Dendritic cell treated with granulocyte-macrophage colony-stimulating factor and Interleukin-4, amounts not matched to agents 40 ng/mL and 50 ng/mL, for 4 days (primary cell): ENCODE data around the gene TUNAR.

ENCODE experiments used
- H3K27ac Mint-ChIP-seq: one replicate; pipeline ENCODE4 v1.8.0; 2022; ENCODE audit warnings: mild to moderate bottlenecking, mixed read lengths
- H3K27me3 Mint-ChIP-seq: one replicate; pipeline ENCODE4 v1.8.0; 2022; ENCODE audit warnings: mild to moderate bottlenecking, mixed read lengths
- H3K36me3 Mint-ChIP-seq: one replicate; pipeline ENCODE4 v1.8.0; 2022; ENCODE audit warnings: low read depth, mixed read lengths
- H3K4me1 Mint-ChIP-seq: one replicate; pipeline ENCODE4 v1.8.0; 2022; ENCODE audit warnings: low read depth, mixed read lengths
- H3K4me3 Mint-ChIP-seq: one replicate; pipeline ENCODE4 v1.8.0; 2022; ENCODE audit warnings: mild to moderate bottlenecking, moderate library complexity, mixed read lengths
- H3K9me3 Mint-ChIP-seq: one replicate; pipeline ENCODE4 v1.8.0; 2022; ENCODE audit warnings: mixed read lengths
- intact Hi-C: fragments of 100-400 bp; cut with micrococcal nuclease; formaldehyde crosslinking; loops from one replicate; pipeline ENCODE4 v1.15.0; 2022

Gene TUNAR

DNA sequence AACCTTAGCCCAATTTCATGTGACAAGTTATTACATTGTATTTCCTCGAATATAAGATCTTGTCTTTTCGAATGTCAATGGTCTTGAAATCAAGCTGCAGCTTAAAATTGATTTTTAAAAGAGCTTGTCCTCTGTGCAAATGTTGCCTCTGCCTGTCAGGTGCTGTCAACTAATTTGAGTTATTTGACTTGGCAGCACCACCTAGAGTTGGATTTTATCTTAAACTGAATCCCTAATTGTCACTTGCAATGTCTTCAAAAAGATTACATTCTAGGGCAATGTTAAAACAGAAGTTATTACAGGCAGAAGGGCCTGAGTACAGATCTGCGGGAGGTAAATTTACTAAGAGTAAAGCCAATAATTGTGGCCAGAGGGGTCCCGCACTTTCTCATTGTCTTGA, 26.2 kb upstream of the TUNAR start:
- peaks cover 3% of the 10 kb centered on the region for H3K27me3 Mint-ChIP-seq
- no peaks in the 10 kb centered on the region for H3K36me3 Mint-ChIP-seq
- H3K4me1 Mint-ChIP-seq: no peaks in the 10 kb centered on the region
- intact Hi-C loops: no loop called here
- H3K9me3 Mint-ChIP-seq: no peaks in the 10 kb centered on the region
- H3K4me3 Mint-ChIP-seq: no peak overlapping the region
- H3K27ac Mint-ChIP-seq: no peak overlapping the region

GRCh38 chr14:95855606-95856005, 21.0 kb upstream of the TUNAR start:
- intact Hi-C loops: no loop called here
- no peak overlapping the region for H3K27ac Mint-ChIP-seq
- H3K4me3 Mint-ChIP-seq: no peak overlapping the region
- H3K4me1 Mint-ChIP-seq: no peaks in the 10 kb centered on the region
- no peaks in the 10 kb centered on the region for H3K27me3 Mint-ChIP-seq
- H3K9me3 Mint-ChIP-seq: no peaks in the 10 kb centered on the region
- H3K36me3 Mint-ChIP-seq: no peaks in the 10 kb centered on the region

DNA sequence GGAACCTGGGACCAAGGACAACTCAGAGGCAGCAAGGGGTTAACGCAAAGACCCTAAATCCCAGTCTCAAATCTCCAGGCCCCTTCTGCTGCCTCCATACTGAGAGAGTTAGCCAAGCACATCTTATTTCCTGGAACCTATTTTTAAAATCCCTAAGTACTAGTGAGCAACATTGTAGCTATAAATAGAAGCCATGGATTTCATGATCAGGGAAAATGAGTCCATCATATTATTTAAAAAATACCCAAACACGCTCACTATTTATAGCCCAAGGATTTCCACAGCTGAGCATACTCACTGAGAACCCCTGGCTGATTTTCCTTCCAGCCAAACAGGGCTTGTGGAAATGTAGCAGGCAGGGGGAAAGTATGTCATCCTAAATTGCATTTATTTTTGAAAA, 19.4 kb upstream of the TUNAR start:
- no peaks in the 10 kb centered on the region for H3K4me1 Mint-ChIP-seq
- H3K4me3 Mint-ChIP-seq: no peak overlapping the region
- no peak overlapping the region for H3K27ac Mint-ChIP-seq
- no peaks in the 10 kb centered on the region for H3K9me3 Mint-ChIP-seq
- intact Hi-C loops: no loop called here
- H3K36me3 Mint-ChIP-seq: no peaks in the 10 kb centered on the region
- no peaks in the 10 kb centered on the region for H3K27me3 Mint-ChIP-seq

GRCh38 chr14:95858893-95859292, 17.7 kb upstream of the TUNAR start:
- intact Hi-C loops: no loop called here
- no peaks in the 10 kb centered on the region for H3K36me3 Mint-ChIP-seq
- H3K4me1 Mint-ChIP-seq: no peaks in the 10 kb centered on the region
- H3K4me3 Mint-ChIP-seq: no peak overlapping the region
- no peak overlapping the region for H3K27ac Mint-ChIP-seq
- H3K9me3 Mint-ChIP-seq: no peaks in the 10 kb centered on the region
- H3K27me3 Mint-ChIP-seq: no peaks in the 10 kb centered on the region

GRCh38 chr14:95862243-95862642, 14.4 kb upstream of the TUNAR start:
- intact Hi-C loops: no loop called here
- Mint-ChIP-seq H3K27ac (no peak overlapping the region), H3K27me3 (no peaks in the 10 kb centered on the region), H3K4me1 (no peaks in the 10 kb centered on the region), H3K36me3 (no peaks in the 10 kb centered on the region), H3K9me3 (no peaks in the 10 kb centered on the region), H3K4me3 (no peak overlapping the region)

- Mint-ChIP-seq H3K9me3 (no peaks in the 10 kb centered on the region), H3K4me1 (no peaks in the 10 kb centered on the region), H3K27me3 (no peaks in the 10 kb centered on the region), H3K27ac (no peak overlapping the region), H3K4me3 (no peak overlapping the region), H3K36me3 (no peaks in the 10 kb centered on the region)
- intact Hi-C loops: no loop called here
Measured at GRCh38 chr14:95863295-95863694, 13.3 kb upstream of the TUNAR start.

DNA sequence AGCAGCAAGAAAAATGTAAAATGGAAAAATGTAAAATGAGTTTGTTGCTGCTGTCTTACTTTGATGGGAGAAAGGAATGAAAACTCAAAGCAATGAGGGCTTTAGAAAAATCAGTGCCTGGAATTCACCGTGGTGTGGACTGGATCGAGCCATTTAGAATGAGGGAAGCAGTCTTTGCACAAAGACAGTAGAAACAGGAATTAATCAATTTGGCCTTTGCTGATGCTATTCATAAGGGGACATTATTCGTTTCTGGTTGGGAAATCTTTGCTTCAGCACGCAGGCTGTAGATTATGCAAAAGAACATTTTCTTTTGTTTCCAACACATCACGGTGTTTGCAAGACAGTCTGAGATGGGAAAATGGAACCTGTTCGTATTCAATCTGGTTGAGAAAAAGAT, 6.9 kb upstream of the TUNAR start:
- Mint-ChIP-seq H3K4me1 (no peaks in the 10 kb centered on the region), H3K27ac (no peak overlapping the region), H3K27me3 (peaks cover 8% of the 10 kb centered on the region), H3K4me3 (no peak overlapping the region), H3K36me3 (no peaks in the 10 kb centered on the region), H3K9me3 (no peaks in the 10 kb centered on the region)
- intact Hi-C loops: no loop called here

- no peaks in the 10 kb centered on the region for H3K4me1 Mint-ChIP-seq
- intact Hi-C loops: no loop called here
Measured at GRCh38 chr14:95870772-95871171, 5.9 kb upstream of the TUNAR start.

GRCh38 chr14:95871531-95871930, 5.1 kb upstream of the TUNAR start:
- no peaks in the 10 kb centered on the region for H3K36me3 Mint-ChIP-seq
- intact Hi-C loops: no loop called here
- H3K27ac Mint-ChIP-seq: no peak overlapping the region
- no peak overlapping the region for H3K4me3 Mint-ChIP-seq
- H3K27me3 Mint-ChIP-seq: peaks cover 22% of the 10 kb centered on the region
- no peaks in the 10 kb centered on the region for H3K9me3 Mint-ChIP-seq
- H3K4me1 Mint-ChIP-seq: no peaks in the 10 kb centered on the region

More at GRCh38 chr14:95870772-95871171, 5.9 kb upstream of the TUNAR start:
- Mint-ChIP-seq H3K9me3 (no peaks in the 10 kb centered on the region), H3K36me3 (no peaks in the 10 kb centered on the region), H3K4me3 (no peak overlapping the region), H3K27ac (no peak overlapping the region), H3K27me3 (peaks cover 18% of the 10 kb centered on the region)

DNA sequence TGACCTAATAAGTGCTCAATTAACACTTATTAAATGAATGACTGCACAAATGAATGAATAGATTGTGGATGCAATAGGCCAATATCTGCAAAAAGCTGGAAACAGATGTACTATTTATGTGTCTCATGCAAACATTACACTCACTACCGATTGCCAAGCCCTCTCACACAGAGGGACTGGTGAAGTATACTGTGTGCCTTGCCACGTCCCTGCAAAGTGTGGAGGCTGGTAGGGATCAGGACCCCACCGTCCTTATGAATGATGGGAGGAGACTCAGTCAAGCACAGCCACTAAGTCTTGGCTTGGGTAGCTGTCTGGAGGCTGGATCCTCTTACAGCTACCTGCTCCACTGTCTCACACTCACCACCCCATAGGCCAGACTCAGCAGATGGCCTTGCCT, 3.9 kb upstream of the TUNAR start:
- H3K4me1 Mint-ChIP-seq: no peaks in the 10 kb centered on the region
- no peak overlapping the region for H3K4me3 Mint-ChIP-seq
- no peak overlapping the region for H3K27ac Mint-ChIP-seq
- no peaks in the 10 kb centered on the region for H3K36me3 Mint-ChIP-seq
- H3K27me3 Mint-ChIP-seq: peaks cover 34% of the 10 kb centered on the region
- intact Hi-C loops: no loop called here
- no peaks in the 10 kb centered on the region for H3K9me3 Mint-ChIP-seq

- H3K4me3 Mint-ChIP-seq: no peak overlapping the region
- H3K4me1 Mint-ChIP-seq: no peaks in the 10 kb centered on the region
- intact Hi-C loops: no loop called here
- H3K9me3 Mint-ChIP-seq: no peaks in the 10 kb centered on the region
- no peak overlapping the region for H3K27ac Mint-ChIP-seq
- H3K36me3 Mint-ChIP-seq: no peaks in the 10 kb centered on the region
- H3K27me3 Mint-ChIP-seq: peaks cover 40% of the 10 kb centered on the region
Measured at GRCh38 chr14:95875831-95876760, 536 bp upstream of the TUNAR start.

- no peaks in the 10 kb centered on the region for H3K4me1 Mint-ChIP-seq
- no peak overlapping the region for H3K27ac Mint-ChIP-seq
- intact Hi-C loops: no loop called here
- H3K4me3 Mint-ChIP-seq: no peak overlapping the region
- H3K36me3 Mint-ChIP-seq: no peaks in the 10 kb centered on the region
- H3K9me3 Mint-ChIP-seq: no peaks in the 10 kb centered on the region
- H3K27me3 Mint-ChIP-seq: peaks cover 40% of the 10 kb centered on the region
Measured at GRCh38 chr14:95877633-95878032, 1.0 kb downstream of the TUNAR start.

DNA sequence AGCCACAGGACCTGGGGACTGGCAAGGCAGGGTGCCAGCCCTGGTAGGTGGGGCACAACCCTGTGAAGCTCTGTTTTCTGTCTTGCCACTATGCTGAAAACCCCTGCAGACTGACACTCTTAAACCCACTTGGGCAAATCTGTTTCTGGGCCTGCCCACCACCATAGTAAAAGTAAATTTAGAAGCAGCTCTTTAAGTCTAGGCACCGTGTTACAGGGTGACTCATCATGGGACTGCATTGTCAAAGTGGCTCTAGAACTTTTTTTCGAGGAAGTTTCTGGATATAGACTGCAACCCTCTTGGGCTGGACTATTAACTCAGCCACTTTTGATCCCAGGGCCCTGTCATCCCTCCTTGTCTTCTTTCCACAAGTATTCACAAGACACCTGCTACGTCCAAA, 7.7 kb downstream of the TUNAR start:
- H3K36me3 Mint-ChIP-seq: no peaks in the 10 kb centered on the region
- no peaks in the 10 kb centered on the region for H3K4me1 Mint-ChIP-seq
- no peak overlapping the region for H3K27ac Mint-ChIP-seq
- intact Hi-C loops: no loop called here
- H3K9me3 Mint-ChIP-seq: no peaks in the 10 kb centered on the region
- no peaks in the 10 kb centered on the region for H3K27me3 Mint-ChIP-seq
- H3K4me3 Mint-ChIP-seq: no peak overlapping the region

- no peaks in the 10 kb centered on the region for H3K36me3 Mint-ChIP-seq
- H3K4me3 Mint-ChIP-seq: no peak overlapping the region
- intact Hi-C loops: no loop called here
- no peak overlapping the region for H3K27ac Mint-ChIP-seq
- no peaks in the 10 kb centered on the region for H3K27me3 Mint-ChIP-seq
- H3K9me3 Mint-ChIP-seq: no peaks in the 10 kb centered on the region
- no peaks in the 10 kb centered on the region for H3K4me1 Mint-ChIP-seq
Measured at GRCh38 chr14:95885278-95885677, 8.6 kb downstream of the TUNAR start.

GRCh38 chr14:95885866-95886265, 9.2 kb downstream of the TUNAR start:
- no peaks in the 10 kb centered on the region for H3K27me3 Mint-ChIP-seq

More at GRCh38 chr14:95885866-95886265, 9.2 kb downstream of the TUNAR start:
- intact Hi-C loops: no loop called here
- no peaks in the 10 kb centered on the region for H3K4me1 Mint-ChIP-seq
- H3K4me3 Mint-ChIP-seq: no peak overlapping the region
- no peaks in the 10 kb centered on the region for H3K9me3 Mint-ChIP-seq
- H3K27ac Mint-ChIP-seq: no peak overlapping the region
- H3K36me3 Mint-ChIP-seq: no peaks in the 10 kb centered on the region
